Medulla oblongata (tissue), 1 donor: ENCODE results near the gene UGT2B10.

Experiments used
- DNase-seq: peaks from one replicate; pipeline ENCODE4 v3.0.0-alpha.2; 2015; ENCODE audit errors: extremely low spot score

The UGT2B10 gene

GRCh38 chr4:68871809-68872642 is 56.2 kb downstream of the UGT2B10 start:
- no peak for DNase-seq

GRCh38 chr4:68872643-68873502 is 57.1 kb downstream of the UGT2B10 start:
- DNase-seq, result no peak

GRCh38 chr4:68874507-68874906 is 58.7 kb downstream of the UGT2B10 start:
- no peak for DNase-seq

- no peak for DNase-seq
Measured at GRCh38 chr4:68877555-68877954, 61.8 kb downstream of the UGT2B10 start.

- no peak for DNase-seq
Measured at GRCh38 chr4:68878048-68878447, 62.3 kb downstream of the UGT2B10 start.
